HG03039 (cell line): ENCODE measurements around the gene RLBP1.
"Not testable (repeated sequence)": the region's sequence is repeated elsewhere in the genome, so short reads cannot be mapped to it uniquely, and the experiment has no call there.

Experiments used
- ATAC-seq: cut with Tn5 transposase; IDR thresholded peaks from one replicate; pipeline ENCODE4 v1.9.1; 2021; ENCODE audit warnings: mild to moderate bottlenecking, moderate library complexity; ENCODE audit not compliant: unreplicated experiment

Gene RLBP1

DNA sequence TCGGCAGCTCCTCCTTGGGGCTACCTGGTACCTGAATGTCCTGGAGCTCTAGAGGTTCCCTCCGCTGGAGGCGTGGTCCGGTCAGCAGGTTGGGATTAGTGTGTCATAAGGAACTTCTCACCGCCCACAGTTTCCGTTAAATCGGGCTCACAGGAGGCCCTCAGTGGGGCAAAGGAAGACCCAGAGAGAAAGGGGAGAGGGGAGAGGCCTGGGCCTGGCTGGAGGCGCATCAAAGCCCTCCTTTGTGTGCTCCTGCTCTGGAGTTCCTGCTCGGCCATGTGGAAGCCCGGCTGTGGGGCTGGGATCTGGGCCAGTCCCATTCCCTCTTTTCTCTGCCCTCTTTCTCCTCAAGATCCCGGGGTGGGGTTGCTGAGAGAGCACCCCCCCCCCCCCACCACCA lies at the start of gene RLBP1:
Gene RLBP1, minus strand, starts transcription at position 37 of the 400 bp plus-strand sequence. CDS start 2,604 bp downstream, outside the sequence.
- no peak for ATAC-seq

DNA sequence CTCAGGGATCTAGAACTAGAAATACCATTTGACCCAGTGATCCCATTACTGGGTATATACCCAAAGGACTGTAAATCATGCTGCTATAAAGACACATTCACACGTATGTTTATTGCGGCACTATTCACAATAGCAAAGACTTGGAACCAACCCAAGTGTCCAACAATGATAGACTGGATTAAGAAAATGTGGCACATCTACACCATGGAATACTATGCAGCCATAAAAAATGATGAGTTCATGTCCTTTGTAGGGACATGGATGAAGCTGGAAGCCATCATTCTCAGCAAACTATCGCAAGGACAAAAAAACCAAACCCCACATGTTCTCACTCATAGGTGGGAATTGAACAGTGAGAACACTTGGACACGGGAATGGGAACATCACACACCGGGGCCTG lies 28.8 kb upstream of the RLBP1 start:
- not testable (repeated sequence) for ATAC-seq

DNA sequence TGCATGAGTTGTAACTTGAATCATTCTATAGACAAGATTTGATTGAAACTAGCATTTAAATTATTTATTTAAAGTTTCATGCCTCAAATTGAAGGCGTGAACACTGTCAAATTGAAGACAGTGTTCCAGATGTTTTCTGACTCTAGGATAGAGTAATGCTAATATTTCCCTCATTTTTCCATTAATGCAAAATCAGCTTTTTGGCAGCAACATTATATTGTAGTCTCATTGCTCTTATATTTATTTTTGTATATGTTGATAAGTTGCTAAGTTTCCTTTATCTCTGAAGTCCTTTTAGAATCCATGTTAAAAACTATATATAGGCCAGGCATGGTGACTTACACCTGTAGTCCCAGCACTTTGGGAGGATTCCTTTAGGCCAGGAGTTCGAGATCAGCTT lies 27.2 kb upstream of the RLBP1 start:
- no peak for ATAC-seq

DNA sequence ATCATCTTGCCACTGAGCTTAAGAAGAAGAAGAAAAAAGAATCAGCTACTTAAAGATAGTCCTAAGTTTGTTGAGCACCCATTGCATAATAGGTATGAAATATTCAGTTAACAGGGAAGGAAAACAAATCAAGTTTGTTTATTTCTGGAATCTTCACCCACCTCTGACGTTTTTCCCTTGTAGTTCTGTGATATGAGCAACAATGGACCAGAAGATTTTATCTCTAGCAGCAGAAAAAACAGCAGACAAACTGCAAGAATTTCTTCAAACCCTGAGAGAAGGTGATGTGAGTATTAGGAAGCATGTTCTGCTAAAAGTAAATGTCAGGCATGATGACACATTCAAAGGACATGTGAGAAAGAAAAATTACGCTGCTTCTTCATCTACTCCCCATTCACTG lies 26.1 kb upstream of the RLBP1 start:
- no peak for ATAC-seq

DNA sequence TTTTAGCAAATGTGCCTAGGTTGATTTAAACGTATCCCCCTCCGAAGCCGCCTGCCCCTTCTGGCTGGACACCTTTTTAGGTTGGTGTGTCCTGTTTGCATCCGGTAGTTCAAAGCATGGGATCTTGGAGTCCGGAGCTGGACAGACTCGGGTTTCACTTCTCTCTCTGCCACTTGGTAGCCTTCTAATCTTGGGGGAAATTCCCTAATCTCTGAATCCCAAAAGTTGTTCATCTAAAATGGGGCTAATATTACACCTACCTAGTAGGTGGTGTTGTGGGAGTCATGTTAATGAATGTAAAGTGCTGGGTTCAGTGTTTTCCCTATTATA lies 23.2 kb upstream of the RLBP1 start:
- no peak for ATAC-seq

DNA sequence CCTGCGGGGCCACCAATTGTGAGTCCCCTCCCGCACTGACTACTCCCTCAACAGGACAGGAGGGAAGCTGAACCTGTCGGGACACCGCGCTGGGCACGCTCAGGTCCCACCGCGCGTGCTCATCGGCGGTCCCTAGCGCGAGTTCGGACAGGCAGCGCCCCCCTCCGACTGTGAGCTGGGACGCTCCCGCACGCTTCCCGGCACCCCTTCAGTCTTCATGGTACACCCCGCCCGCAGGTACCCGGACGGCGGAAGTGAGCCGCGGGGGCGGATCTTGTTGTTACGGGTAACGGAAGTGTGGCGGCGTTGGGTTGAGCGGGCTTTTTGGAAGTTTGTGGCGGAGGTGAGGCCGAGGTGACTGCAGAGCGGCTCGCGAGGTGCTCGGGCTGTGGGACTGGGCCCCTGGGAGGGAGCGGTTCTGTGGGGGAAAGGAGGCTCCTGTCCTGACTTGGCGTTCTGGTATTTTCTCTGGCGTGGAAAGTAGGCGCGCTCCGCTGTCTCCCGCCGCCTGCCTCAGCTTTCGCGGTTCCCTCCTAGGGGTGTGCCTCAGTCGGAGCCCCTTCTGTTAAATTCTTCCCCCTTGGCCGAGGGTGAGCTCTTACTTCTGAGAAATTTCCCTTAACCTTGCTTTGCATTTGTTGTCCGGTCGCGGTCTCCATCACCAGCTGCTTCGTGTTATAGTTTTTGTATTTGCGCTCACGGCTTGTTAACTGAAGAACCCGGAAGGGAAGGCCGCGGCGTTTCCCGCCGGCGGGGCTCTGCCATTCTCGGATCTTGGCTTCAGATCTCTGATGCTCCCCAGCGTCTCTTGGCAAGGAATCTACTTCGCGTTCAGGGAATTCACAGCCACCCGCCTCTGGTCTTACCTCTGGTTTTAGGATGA lies 22.6 kb upstream of the RLBP1 start, which contains the start of gene FANCI:
Gene FANCI, plus strand, starts transcription at position 289 of the 883 bp plus-strand sequence. CDS start 3,669 bp downstream, outside the sequence.
- peak; percentile 92 for ATAC-seq

DNA sequence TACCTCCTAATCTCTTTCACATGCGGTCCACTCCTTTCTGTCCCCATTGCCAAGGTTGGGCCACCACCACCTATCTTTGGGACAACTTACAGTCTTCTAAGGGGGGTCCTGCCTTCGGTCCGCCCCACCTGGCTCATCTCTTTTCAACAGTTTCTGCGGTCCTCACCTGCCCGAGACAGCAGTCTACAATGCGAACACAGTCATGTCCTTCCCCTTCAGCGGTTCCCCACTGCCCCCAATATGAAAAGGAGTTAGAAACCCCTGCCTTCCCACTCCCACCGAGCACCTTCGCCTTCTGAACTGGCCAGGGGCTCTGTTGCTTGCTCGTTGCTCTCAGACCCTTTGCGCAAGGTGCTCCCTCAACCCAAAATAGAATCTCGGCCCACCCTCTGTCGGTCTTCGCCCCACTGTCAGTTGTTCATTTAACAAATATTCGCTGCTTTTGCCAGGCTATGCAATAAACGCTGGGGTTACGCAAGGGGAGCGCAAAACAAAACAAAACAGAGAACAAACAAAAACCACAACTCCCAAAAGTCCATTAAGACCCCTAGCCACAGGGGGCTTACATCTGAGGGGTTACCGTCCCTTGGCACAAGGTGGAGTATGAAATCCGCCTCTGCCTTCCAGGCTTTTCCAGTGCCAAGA lies 21.8 kb upstream of the RLBP1 start:
- ATAC-seq, result no peak

DNA sequence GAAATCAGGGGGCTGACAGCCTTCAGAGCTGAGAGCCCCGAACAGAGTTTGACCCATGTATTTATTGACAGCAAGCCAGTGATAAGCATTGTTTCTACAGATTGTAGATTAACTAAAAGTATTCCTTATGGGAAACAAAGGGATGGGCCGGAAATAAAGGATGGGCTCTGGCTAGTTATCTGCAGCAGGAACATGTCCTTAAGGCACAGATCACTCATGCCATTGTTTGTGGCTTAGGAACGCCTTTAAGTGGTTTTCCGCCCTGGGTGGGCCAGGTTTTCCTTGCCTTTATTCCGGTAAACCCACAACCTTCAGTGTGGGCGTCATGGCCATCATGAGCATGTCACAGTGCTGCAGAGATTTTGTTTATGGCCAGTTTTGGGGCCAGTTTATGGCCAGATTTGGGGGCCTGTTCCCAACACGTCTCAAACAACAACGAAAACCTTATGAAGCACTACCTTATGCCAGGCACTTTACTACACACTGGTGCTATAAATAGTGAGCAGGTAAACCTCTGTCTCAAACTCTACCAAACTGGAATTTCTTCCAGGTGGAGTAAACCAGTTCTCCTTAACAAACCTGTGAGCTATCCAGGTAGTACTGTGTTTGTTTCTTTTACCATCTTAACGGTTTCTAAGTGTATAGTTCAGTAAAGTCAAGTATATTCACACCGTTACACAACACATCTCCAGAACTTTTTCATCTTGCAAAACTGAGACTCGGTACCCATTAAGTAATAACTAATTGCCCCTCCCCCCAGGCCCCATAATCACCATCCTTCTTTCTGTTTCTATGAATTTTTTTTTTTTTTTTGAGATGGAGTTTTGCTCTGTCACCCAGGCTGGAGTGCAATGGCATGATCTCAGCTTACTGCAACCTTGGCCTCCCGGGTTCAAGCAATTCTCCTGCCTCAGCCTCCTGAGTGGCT lies 18.8 kb upstream of the RLBP1 start:
- not testable (repeated sequence) for ATAC-seq

DNA sequence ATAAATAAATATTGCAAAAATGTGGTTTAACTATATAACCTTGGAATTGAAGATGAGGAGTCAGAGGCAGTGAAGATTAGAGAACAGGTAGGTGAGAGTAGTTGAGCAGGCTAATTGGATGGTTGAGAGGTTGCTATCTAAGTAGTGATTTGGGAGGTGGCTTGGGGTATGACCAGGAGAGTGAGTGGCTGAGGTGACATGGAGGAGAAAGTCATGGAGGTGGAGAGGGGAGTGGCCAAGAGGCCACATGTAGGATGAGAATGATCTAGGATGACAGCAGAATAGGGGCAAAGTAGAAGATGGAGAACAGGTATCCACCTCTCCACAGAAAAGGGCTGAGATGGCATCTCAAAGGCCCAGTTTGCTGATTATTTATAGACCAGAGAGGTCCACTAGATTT lies 10.5 kb upstream of the RLBP1 start:
- no peak for ATAC-seq

DNA sequence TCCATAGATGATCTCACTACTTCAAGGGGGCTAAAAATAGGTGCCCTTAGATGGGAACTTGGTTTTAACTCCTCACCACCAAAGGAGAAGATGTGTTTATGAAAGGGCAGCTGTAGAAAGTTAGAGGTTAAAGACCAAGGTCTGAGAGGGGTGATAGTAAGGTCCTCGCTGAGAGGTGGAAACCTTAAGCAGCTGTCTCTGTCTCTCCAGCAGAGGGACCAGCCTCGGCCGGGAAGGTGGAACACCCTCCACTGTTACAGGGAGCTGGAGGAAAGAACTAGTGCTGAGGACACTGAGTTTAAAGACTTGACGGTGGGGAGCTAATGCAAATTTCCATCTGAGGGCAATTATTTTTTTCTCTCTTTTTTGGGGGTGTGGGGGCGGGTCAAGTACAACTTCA lies 8.9 kb upstream of the RLBP1 start:
- no peak for ATAC-seq

DNA sequence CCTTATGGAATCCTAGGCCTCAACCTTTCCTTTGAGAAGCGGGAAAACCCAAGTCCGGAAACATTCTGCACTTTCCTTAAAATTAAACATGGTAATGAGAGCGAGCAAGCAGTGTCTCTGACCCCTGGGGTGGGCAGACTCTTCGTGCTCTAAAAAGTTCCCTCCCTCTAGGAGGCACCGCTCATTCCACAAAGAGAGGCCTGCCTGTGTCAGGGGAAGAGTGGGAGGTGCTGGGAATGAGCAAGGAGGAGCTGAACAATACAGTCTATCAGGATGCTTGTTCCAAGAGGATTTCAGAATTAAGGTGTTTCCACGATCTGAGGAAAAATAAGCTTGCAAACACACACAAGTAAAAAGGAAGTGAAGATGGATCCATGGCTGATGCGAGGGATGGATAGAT lies 6.0 kb upstream of the RLBP1 start:
- ATAC-seq, result no peak

DNA sequence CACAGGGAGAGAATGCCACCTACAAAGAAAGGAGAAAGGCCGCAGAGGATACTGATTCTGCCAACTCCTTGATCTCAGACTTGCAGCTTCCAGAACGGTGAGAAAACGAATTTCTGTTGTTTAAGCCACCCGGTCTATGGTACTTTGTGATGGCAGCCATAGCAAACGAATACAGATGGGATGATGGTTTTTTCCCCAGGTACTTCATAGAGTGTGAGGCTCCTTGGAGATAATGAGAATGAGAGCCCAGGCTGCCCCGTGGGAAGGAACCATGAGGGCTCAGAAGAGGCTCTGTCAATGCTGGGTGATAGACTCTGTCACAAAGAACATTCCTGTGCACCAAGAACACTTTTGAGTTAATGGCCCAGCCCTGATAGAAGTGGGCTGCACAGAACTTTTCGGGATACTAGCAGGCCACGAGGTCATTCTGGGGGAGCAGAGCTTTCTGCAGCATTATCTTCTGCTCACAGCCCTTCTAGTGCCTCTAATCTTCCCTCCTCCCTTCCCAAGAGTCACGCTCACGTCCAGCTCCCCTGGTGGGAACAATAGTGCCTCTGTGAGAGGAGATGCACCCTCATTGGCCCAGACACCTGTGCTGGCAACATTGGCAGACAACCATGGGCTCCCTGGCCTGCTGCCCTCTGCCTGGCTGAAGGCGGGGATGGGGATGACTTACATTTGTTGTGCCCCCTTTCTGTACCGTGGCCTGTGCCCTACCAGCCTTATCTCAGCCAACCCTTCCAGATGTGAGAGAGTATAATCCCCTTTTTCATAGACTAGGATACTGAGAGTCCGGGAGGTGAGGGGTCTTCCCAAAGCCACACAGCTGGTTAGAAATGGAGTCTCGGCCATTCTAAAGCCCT lies 5.2 kb upstream of the RLBP1 start:
- ATAC-seq, result no peak

DNA sequence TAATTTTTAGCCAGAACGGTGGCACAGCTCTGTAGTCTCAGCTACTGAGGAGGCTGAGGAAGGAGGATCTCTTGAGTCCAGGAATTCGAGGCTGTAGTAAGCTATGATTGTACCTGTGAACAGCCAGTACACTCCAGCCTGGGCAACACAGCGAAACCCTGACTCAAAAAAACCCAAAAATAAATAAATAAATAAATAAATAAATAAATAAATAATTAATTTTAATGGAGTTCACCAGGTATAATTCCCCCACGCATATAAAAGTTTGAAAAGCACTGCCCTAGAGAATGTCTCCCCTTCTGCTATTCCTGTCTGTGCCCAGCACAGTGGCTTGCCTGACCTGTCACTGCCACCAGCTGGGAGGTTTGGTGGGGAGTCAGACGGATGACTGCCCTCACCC lies 4.2 kb upstream of the RLBP1 start:
- ATAC-seq, result no peak

DNA sequence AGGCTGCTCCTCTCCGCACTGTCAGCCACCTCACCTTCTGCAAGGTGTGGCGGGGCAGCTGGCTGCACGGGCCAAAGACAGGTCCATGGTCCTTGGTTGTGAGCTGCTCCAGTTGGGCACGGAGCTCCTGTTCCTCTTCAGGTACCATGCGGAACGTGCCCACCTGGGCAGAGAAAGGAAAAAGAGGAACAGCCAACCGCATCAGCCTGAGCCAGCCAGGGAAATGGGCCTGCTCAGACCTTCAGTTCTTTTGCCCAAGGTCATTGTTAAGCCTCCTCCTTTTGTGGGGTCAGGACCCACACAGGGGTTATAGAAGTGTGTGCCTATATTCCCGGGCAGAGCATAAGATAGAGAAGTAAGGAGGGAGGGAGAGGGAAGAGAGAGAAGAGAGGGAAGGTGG lies 2.8 kb downstream of the RLBP1 start:
- ATAC-seq, result no peak

DNA sequence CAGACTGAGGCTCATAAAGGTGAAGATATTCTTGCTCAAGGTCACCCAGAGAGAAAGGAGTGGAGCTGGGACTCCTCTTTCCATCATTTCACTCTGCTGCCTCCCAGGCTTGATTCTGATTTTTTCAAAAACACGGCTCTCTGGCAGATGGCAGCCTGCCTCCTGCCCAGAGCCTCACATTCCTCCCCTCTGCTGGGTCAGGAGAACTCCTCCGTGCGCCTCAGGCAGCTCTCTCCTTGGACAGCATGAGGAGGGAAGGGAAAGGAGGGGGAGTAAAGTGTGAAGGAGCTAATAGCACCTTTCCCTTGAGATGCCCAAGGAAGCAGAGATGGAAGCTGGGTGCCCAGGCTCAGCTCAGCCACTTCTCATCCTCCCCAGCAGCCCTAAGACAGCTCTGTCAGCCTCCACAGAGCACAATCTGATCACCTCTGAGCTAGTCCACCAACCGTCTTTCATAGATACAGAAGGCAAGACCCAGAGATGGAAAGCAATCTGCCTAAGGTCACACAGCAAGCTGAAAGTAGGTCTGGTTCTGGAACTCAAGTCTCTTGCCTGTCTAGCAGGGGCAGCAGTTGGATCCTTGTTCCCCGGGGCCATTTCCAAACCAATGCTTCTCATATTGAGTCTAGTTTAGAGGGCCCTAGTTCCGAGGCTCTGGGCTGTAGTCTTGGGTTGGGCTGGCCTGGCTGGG lies 3.5 kb downstream of the RLBP1 start:
- no peak for ATAC-seq

DNA sequence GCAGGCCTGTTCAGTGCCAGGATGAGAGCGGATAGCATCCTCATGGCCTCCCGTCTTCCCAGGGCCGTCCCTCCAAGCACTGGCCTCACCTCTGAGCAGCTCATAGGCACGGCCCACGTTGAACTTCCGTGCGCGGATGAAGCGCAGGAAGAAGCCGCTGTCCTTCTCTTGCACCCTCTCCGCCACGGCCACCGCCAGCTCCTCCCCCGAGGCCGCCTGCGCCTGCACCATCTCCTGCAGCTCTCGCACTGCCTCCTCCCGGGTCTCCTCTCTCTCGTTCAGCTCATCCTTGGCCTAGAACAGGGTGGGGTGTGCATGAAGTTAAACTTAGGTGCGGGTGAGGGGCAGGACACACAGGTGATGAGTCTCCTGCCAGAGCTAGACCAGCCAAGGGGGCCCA lies 4.3 kb downstream of the RLBP1 start:
- ATAC-seq, result no peak

DNA sequence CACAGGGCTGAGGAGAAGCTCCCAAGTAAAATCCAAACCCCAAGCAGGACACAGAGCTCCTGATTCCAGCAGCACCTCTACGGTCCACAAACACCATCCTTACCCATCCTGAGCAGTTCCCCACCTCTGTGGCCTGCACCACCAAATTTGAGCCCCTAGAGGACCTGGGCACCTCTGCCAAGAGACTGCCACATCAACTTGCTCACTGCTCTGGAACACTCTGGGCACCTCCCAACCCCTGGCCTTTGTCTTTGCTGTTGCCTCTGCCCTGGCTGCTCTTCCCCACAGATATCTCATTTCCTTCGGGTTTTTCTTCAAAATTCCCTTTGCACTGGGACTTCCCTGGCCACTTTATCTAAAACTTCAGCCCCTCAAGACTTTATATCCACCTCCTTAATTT lies 5.8 kb downstream of the RLBP1 start:
- ATAC-seq, result no peak

DNA sequence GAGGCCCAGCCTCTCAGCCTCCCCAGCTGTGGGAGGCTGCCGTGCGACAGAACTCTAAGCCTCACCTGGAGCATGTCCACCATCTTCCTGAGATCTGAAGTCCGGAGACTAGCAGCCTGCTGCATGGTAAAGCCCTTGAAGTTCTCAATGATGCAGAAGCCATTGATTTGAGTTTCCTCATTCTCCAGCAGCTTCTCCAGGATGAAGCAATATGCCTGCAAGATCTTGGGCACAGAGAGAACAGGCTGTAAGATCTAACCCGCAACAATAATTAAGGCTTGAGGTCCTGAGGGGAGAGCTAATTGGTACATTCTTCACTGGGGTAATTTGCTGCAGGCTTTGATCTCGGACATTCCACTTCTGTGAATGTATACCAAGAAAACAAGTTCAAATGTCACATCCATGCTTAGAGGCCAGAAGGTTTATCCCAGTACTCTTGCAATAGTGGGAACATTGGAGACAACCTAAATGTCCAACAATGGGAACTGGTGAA lies 9.7 kb downstream of the RLBP1 start:
- no peak for ATAC-seq

DNA sequence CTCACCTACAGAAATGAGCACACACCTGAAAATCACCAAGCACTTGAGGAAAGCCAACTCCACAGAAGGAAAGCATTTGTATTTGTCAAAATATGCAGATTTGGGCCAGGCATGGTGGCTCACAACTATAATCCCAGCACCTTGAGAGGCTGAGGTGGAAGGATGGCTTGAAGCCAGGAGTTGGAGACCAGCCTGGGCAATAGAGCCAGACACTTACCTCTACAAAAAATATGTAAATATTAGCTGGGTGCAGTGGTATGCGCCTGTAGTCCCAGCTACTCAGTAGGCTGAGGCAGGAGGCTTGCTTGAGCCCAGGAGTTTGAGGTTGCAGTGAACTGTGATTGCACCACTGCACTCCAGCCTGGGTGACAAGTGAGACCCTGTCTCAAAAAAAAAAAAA lies 12.3 kb downstream of the RLBP1 start:
- ATAC-seq, result no peak

DNA sequence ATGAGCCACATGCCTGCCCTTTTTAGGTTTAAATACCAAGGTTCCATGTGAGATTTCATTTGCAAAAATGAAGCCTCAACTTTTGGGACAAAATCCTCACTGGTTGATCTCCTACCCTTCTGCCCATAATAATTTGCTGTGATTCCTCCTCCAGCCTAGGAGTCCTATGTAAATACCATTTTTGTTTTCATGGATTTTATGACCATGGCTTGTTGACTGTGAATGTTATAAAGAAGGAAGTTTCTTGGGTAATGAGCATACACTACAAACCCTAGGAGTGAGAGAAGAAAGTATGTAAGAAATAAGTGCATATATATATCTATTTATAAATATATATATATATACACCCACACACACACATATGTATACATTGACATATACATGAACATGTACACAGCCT lies 13.1 kb downstream of the RLBP1 start:
- no peak for ATAC-seq
